Liver (tissue), 3 donors: ENCODE measurements around the gene FOXN3.

Source experiments
- EGR1 ChIP-seq, 2 donors: IDR thresholded peaks; 2 replicates each; pipeline ENCODE4 v1.6.1; 2016 to 2018; ENCODE audit warnings: antibody characterized with exemption in 2 of 2, low read depth in 2 of 2
- GABPA ChIP-seq, 2 donors: IDR thresholded peaks in 1 of 2; conservative IDR thresholded peaks in 1 of 2; 2 replicates each; pipeline ENCODE4 v1.6.1; 2016; ENCODE audit warnings: antibody characterized with exemption in 2 of 2, mild to moderate bottlenecking in 1 of 2, moderate library complexity in 1 of 2
- TAF1 ChIP-seq: conservative IDR thresholded peaks from 2 replicates; pipeline ENCODE4 v1.6.1; 2016; ENCODE audit warnings: antibody characterized with exemption, mild to moderate bottlenecking
- YY1 ChIP-seq: IDR thresholded peaks from 2 replicates; pipeline ENCODE4 v1.6.1; 2016; ENCODE audit warnings: antibody characterized with exemption, mild to moderate bottlenecking
- TF ChIP-seq, protein P1 (sequence below): IDR thresholded peaks from 2 replicates; pipeline ENCODE4 v1.6.1; 2016; ENCODE audit warnings: antibody characterized with exemption
- TF ChIP-seq, protein P2 (sequence below): fragments of 150-350 bp; IDR thresholded peaks from 2 replicates; pipeline ENCODE4 v1.5.1; 2017; ENCODE audit warnings: improper control_type of control experiment, low read depth, low read length; ENCODE audit not compliant: missing input control
- TF ChIP-seq, protein P3 (sequence below): IDR thresholded peaks from 2 replicates; pipeline ENCODE4 v1.6.1; 2016; ENCODE audit warnings: antibody characterized with exemption
- TF ChIP-seq, protein P4 (sequence below): IDR thresholded peaks from 2 replicates; pipeline ENCODE4 v1.6.1; 2016; ENCODE audit warnings: antibody characterized with exemption
- donor health status: healthy.
- donor health status: healthy.

DNA sequence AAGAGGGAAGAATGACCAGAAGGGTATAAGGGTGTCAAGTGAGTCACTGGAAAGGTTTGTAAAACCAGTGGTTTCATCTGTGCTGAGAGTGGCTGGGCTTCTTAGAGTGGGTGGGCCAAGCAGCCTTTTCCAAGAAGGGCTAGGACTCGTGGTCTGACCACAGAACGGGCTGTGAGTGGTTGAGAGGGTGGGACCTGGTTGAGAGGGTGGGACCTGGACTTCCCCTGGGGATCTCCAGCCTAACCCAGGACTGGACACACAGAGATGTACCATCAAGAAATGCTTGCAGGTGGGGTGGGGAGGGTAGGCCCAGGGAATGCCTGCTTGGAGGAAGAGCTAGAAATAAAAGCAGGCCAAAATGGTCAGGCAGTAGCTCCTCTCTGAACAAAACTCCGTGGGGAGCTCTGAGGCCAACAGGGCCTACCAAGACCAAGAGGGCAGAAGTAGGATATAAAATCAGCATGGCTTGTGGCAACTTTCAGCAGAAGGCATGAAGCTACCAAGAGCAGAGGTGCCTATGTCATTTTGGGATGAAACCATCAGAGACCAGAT, 140.5 kb downstream of the FOXN3 start:
- TF ChIP-seq GABPA (IDR thresholded peaks at IDR 0.05 in 1 of 2, conservative IDR thresholded peaks at IDR 0.05 in 1 of 2) (no peak), TAF1 (no peak), EGR1 (IDR thresholded peaks at IDR 0.05; ENCODE audit: low read depth in 2 of 2) (no peak), YY1 (no peak)
- TF ChIP-seq, protein P1, sequence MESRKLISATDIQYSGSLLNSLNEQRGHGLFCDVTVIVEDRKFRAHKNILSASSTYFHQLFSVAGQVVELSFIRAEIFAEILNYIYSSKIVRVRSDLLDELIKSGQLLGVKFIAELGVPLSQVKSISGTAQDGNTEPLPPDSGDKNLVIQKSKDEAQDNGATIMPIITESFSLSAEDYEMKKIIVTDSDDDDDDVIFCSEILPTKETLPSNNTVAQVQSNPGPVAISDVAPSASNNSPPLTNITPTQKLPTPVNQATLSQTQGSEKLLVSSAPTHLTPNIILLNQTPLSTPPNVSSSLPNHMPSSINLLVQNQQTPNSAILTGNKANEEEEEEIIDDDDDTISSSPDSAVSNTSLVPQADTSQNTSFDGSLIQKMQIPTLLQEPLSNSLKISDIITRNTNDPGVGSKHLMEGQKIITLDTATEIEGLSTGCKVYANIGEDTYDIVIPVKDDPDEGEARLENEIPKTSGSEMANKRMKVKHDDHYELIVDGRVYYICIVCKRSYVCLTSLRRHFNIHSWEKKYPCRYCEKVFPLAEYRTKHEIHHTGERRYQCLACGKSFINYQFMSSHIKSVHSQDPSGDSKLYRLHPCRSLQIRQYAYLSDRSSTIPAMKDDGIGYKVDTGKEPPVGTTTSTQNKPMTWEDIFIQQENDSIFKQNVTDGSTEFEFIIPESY: no peak
- TF ChIP-seq, protein P2, sequence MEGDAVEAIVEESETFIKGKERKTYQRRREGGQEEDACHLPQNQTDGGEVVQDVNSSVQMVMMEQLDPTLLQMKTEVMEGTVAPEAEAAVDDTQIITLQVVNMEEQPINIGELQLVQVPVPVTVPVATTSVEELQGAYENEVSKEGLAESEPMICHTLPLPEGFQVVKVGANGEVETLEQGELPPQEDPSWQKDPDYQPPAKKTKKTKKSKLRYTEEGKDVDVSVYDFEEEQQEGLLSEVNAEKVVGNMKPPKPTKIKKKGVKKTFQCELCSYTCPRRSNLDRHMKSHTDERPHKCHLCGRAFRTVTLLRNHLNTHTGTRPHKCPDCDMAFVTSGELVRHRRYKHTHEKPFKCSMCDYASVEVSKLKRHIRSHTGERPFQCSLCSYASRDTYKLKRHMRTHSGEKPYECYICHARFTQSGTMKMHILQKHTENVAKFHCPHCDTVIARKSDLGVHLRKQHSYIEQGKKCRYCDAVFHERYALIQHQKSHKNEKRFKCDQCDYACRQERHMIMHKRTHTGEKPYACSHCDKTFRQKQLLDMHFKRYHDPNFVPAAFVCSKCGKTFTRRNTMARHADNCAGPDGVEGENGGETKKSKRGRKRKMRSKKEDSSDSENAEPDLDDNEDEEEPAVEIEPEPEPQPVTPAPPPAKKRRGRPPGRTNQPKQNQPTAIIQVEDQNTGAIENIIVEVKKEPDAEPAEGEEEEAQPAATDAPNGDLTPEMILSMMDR: no peak
- TF ChIP-seq, protein P3, sequence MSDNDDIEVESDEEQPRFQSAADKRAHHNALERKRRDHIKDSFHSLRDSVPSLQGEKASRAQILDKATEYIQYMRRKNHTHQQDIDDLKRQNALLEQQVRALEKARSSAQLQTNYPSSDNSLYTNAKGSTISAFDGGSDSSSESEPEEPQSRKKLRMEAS: no peak
- TF ChIP-seq, protein P4, sequence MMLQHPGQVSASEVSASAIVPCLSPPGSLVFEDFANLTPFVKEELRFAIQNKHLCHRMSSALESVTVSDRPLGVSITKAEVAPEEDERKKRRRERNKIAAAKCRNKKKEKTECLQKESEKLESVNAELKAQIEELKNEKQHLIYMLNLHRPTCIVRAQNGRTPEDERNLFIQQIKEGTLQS: no peak
